ENCODE results near the gene SFXN5.
"Not testable (repeated sequence)": the region's sequence is repeated elsewhere in the genome, so short reads cannot be mapped to it uniquely, and the experiment has no call there.

SFXN5 gene

DNA sequence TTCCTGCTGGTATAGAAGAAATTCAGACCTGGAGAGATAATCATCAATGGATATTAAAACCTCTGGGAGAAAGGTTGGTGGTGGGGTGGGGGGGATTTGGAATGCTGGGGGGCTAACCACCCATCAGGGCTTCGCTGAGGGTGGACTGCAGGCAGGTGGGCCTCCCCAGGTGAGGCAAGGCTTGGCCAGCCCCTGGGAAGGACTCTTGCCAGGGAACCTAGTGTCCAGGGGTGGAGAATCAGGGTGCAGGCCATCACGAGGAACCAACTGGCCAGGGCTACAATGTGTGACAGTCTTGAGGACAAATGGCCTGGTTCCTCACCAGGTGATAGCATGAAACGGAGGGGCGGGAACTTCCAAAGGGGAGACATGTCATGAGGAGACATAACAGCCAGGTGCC, 29.4 kb upstream of the SFXN5 start:
- DNase-seq (ENCODE audit: low spot score) = no peak

DNA sequence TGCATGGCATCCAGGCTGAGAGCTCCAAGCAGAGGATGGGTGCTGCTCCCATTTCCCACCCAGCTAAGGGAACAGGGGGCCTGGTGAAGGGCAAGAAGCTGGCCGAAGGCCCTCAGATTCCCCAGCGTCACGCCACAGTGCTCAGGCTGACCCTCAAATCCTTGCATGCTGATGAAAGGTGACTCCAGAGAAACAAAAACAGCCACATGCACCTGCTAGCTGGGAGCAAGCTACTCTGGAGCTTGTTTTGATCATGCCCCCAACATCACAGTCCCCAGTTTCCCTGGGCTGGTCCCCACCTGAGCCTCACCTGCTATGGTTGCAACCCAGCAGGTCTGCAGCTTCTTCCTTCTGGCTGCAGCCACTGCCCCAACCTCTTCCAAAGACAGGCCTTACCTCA, 28.0 kb upstream of the SFXN5 start:
- DNase-seq (ENCODE audit: low spot score) = no peak

DNA sequence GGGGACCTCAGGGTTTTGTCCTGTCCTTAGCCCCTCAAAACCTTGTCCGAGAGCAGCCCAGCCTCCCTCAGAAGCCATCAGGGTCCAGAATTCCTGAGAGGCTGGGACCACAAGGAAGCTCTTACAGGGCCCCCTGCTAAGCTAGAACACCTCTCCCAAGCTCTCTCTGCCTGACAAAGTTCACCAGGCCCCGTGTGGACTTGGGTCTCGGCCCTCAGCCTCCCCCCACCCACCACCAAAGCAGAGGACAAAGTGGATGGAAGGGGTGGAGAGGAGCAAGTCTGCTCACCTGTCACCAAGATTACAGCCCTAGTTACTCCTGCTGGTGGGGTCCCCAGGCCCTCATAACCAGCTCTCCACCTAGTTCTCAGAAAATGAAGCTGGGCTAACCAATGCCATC, 24.4 kb upstream of the SFXN5 start:
- no peak for DNase-seq (ENCODE audit: low spot score)

DNA sequence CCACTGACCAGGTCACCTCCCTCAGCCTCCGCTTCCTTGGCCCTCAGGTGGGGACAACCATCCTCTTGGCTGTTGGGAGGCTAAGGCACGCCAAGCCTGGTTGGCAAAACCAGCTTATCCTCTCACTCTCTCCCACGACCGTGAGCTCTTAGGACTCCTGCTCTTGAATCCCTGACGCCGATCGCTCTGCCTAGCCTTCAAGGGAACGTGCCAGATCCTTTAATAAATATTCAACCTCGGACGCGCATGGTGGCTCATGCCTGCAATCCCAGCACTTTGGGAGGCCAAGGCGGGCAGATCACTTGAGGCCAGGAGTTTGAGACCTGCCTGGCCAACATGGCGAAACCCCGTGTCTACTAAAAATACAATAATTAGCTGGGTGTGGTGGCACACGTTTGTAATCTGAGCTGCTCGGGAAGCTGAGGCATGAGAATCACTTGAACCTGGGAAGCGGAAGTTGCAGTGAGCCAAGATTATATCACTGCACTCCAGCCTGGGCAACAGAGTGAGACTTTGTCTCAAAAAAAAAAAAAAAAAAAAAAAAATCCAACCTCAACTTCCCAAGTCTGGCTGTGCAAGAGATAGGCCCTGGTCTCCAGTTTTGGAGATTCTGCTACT, 22.2 kb upstream of the SFXN5 start:
- not testable (repeated sequence) for DNase-seq (ENCODE audit: low spot score)

DNA sequence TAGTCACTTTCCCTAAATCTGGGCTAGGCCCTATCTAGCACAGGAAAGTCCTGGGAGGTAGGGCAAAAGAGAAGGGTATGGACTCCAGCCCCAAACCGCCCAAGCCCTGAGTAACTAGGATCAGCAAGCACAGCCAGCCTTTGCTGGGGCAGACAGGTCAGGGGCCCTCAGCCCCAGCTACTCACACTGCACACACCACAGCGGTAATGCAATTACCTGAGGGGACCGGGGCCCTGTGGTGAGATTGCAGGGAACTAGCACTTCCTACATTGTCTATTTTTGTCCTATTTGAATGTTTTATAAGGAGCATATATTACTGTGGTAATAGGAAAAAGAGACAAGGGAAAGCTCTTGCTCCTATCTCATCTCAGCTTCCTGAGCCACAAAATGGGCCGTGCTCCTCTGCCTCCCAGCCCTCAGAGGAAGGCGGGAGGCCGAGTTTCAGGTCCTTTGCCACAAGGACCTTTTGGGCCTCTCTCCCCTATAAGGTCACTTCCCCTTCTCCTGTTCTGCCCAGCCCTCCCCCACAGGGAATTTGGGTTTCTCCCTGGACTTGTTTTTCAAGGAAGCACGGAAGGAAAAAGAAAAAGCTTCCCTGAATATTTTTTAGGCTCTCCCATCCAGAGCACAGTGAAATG, 20.8 kb upstream of the SFXN5 start:
- DNase-seq (ENCODE audit: low spot score) = no peak

DNA sequence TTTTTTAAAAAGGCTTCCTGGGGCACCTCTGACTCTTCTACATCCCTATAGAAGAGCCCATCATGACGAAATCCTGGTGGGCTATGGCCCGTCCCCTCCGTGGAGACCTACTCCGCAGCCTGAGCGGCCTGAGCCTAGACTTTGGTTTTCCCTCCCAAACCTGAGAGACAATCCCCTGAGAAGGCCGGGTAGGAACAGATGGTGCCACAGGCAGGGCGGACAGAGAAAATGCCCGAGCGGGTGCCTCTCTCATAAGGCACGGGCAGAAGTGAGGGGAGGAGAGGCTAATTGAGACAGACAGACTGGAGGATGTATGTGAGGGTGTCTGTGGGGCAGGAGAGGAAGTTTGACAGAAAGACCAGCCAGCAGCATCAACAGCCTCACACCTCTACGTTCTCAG, 20.2 kb upstream of the SFXN5 start:
- DNase-seq (ENCODE audit: low spot score) = no peak

DNA sequence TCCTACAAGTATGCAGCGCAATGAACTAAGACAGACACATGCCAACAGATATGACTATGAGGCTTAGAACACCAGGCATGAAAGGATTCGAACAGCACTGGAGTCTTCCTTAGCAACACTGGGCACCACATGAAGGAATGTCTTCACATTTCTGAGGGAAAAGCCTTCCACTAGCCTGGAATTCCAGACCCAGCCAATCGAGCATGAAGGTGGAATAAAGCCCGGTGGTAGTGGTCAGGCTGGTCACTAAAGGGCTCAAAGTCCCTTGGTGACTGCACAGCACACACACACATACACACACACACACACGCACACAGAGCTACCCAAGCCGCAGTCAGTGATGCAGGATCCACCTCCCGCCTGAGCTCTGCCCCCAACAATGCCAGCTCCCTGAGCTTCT, 19.7 kb upstream of the SFXN5 start:
- DNase-seq (ENCODE audit: low spot score) = no peak

DNA sequence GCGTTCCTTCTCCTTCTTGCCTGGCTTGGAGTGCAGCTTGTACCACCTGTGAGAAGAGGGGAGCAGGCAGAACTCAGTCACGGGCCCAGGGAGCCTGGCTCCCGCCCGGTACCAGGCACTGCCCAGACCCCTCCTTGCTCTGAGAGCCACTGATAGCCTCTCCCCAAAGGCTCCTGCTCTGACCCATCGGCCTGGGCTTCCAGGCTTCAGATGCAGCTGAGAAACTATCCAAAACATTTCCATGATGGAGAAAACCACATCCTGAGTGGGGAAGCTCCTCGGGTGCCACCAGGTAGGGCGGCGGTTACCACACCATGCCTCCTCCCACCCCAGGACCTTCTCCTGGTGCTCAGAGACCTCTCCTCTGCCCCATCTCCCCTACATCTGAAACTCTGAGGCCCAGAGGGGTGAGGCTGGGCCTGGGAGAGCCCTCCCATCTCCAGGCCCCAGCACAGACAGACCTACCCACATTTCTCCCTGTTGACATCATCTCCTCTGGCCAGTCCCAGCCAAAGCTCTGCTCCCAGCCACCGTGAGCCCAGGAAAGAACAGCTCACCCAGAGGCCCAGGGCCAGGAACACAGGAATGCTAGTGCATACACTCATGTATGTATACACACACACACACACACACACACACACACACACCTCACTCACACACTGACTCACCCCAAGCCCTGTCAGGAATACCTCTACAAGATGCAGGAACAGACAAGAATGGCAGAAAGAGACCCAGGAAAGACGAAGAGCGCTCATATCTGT, 17.9 kb upstream of the SFXN5 start:
- no peak for DNase-seq (ENCODE audit: low spot score)

DNA sequence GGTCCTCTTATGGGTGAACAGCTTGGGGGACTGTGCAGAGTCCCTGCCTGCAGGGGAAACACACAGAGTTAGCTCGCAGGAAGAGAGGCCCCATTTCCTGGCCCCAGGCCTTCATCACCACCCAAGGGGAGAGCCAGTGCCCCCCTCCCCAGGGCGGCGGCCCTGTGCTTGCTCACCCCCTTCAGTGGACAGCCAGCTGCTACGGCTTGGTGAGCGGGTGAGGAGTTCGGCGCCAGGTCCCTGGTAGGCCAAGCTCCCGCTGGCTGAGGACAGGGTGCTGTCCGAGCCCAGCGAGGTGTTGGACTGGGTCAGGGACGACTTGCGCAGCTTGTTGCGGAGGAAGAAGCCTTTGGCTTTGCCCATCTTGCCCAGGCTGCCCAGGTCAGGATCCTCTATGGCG, 17.2 kb upstream of the SFXN5 start:
- no peak for DNase-seq (ENCODE audit: low spot score)

DNA sequence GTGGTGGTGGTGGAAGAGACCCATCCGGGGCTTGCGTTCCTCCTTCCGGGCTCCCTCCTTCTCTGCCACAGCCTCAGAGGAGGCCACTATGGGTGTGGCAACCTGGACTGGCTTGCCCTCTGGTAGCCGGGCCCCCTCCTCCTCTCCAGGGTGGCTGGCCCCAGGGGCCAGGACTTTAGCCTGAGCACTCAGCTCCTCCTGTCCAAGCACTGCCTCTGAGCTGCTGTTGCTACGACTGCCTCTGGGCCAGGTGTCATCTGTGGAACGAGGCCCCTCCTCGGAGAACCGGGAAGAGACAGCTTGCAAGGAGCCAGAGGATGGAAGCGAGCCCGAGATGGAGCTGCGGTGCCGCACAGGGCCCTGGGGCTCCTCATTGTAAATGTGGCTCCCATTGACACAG, 16.7 kb upstream of the SFXN5 start:
- no peak for DNase-seq (ENCODE audit: low spot score)

DNA sequence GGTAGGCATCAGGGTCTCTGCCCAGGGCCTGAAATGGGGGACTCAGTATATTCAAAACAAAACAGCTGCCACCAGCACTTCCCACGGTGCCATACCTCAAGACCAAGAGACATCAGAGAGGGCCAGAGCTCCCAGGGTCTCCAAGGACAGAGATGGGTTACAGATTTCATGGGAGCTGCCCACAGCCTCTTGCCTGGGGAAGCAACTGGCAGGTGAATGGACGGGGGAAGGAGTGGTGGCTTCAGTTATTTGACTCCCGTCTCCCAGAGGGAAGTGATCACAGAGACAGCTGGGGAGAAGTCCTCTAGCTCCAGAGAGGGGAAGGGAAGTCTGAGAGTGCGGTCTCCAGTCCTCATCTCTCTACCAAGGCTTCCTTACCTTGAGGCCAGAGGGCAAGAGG, 15.8 kb upstream of the SFXN5 start:
- DNase-seq (ENCODE audit: low spot score) = no peak

DNA sequence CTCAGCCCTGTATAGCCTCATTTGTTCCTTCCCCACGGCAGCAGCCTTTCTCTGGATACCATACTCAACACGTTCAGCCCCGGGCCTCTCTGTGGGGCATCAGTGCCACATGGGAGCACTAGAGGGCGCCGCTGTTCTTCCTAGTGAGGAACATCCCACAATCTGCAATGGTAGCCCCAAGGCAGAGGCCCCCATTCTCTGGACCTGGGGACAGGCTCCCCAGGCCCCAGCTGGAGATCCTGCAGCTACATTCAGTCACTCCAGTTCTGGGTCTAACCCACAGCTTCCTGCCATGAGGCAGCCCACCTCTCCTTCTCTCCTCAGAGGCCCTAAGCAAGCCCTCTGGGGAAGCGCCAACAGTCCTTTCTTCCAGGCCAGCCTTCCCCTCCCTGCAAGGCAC, 14.2 kb upstream of the SFXN5 start:
- DNase-seq (ENCODE audit: low spot score) = peak; percentile 84

DNA sequence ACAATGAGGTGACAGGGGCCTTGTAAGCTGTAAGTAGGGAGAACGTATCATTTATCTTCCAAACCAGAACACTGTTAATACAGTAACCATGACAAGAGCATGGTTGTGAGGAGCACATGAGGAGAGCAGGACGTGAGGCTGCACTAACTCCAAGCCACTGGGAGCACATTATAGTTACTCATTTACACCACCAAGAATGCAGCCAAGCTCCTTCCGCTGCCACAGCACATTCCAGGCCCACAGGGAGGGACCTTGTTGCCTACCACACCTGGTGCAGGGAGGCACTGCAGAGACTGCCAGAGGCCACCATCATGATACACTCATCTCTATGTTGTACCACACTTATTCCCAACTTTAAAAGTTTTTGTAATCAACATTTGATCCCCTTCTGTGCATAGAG, 13.5 kb upstream of the SFXN5 start:
- DNase-seq (ENCODE audit: low spot score) = no peak

DNA sequence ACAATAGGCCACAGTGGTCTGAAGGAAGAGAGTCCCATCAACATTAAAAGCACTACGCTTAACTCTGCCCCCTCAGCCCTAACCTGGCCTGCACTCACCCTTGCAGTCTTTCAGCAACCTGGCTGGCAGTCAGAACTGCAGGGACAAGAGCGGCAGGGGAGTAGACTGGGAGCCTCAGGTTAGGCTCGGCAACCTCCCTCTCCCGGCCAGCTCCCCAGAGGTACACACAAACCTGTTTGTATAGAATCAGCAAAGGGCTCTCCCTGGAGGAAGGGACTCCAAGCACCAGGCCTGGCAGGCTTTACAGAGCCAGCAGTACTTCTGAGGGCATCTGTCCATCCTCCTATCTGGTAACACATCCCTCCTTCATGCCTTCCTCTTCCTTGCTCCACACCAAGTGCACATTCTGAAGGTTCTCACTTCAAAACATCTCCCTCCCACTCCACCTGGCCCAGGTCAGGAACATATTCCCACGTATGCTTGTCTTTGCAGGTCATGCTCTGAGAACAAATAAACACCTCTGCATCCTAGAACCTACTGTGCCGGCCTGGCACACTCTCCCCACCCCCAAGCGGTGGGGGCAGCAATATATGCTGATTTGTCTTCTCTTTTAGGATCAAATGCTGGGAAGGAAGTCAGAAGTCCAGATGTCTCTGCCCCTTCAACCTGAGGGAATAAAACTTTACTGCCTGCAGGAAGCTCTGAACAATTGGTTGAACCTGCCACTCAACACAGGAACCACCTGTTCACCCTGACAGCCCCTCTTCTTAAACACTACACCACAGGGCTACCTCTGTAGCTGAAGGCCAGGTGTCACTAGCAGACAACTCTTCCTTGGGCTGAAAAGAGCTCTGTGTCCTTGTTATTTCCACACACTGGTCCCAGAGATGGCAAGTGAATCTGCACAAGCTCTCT, 12.6 kb upstream of the SFXN5 start:
- no peak for DNase-seq (ENCODE audit: low spot score)

DNA sequence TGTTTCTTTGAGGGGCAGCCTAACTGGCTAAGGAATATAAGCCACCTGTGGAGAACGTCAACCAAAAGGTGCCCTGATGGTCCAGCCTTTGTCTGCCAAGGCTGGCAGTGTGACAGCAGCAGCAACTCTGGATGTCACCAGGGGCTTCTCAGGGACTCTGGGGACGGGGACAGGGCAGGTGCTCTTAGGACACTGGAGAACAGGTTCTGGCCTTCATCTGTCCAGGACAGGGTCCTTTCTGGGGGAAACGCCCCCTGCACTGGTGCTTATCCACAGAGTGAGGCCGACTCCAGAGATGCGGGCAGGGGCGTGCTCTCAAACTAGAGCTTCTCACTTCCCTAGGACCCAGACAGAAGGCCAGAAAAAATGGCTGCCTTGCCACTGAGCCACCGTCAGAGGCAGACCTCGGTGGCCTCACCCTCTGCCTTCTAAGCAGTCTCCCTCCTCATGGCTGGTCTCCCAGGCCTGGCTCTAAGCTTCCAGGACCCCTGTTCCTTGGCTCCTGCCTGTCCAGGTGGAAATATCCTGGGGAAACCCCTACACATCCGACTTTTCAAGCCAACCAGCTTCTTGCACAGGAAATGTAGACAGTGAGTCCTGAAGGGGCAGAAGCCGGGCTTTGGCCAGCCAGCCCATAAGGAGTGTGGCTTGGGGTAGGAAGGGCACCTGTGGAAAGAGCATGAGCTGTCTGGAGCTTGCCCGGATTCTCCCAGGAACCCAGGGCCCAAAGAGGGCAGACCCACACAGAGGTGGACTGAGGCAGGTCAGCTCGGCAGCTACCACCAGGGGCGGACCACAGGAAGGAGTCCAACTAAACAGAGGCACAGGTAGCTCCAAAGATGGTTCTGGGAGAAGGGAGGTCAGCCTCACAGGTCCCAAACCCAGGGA, 11.3 kb upstream of the SFXN5 start:
- no peak for DNase-seq (ENCODE audit: low spot score)

DNA sequence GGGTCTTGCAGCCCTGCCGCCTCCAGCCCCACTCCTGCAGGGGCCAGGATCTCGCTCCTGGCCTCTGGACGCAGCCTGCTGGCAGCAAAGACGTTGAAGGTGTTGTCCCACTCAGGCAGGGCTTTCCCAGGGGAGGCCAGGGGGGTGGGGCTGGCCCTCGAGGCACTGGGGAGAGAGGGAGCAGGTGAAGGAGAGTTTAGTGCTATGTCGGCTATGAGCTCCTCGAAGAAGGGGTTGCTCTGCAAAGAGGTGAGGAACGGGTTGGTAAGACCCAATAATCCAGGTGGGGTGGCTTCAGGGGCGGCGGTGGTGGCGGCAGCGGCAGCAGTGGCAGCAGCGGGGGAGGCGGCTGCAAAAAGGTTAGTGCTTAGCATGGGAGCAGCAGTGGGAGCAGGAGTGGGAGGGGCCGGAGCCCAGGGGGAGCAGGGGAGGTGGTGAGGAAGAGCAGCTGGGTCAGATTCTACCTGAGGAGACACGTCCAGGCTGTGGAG, 9.7 kb upstream of the SFXN5 start:
- no peak for DNase-seq (ENCODE audit: low spot score)

DNA sequence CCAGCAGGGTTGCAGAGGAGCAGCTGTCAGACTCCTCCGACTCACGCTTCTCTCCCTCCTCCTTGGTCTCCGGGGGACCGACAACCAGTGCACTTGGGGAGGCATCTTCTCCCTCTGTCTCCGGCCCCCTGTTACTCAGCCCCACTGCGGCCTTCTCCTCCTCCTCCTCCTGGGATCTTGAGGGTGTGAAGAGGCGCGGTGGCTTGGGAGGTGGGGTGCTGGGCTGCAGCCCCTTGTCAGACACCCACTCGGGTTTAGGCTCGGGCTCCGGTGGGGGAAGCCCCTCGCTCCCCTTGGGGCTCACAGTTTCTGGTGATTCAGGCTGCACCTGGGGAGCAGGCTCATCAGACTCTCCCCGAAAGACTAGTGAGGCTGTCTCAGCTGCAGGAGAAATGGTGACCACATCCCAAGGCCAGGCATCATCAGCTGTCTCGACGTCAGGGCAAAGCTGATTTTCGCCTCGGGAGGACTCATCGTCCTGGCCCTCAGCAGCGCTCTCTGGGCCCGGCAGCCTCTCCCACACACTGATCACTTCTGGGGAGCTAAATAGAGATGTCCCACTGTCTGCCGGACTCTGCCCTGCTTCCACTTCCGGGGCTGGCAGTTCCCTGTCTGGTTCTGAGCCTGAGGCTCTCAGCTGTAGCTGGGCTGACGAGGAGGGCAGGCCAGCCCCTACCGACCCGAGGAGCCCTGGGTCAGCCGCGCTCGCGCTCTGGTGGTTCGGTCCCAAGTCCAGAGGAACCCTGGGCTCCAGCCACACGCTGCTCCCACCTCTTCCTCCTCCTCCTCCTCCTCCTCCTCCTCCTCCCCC, 9.0 kb upstream of the SFXN5 start:
- no peak for DNase-seq (ENCODE audit: low spot score)

DNA sequence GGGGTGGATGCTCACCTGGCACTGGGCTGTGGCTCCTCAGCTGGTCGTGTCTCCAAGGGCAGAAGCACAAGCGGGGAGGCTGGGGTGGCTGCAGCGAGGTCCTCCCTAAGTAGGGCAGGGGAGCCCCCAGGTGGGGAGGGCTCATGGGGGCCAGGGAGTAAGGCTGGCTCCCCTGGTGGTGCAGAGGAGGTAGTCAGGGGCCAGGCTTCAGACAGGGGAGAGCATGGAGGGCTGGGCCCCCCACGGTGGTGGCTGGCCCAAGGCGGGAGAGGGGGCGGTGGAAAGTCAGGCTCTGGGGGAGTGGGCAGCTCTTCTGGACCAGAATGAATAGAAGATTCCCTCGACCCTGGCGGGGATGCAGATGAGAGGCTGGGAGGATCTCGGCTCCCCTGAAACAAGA, 8.1 kb upstream of the SFXN5 start:
- no peak for DNase-seq (ENCODE audit: low spot score)

DNA sequence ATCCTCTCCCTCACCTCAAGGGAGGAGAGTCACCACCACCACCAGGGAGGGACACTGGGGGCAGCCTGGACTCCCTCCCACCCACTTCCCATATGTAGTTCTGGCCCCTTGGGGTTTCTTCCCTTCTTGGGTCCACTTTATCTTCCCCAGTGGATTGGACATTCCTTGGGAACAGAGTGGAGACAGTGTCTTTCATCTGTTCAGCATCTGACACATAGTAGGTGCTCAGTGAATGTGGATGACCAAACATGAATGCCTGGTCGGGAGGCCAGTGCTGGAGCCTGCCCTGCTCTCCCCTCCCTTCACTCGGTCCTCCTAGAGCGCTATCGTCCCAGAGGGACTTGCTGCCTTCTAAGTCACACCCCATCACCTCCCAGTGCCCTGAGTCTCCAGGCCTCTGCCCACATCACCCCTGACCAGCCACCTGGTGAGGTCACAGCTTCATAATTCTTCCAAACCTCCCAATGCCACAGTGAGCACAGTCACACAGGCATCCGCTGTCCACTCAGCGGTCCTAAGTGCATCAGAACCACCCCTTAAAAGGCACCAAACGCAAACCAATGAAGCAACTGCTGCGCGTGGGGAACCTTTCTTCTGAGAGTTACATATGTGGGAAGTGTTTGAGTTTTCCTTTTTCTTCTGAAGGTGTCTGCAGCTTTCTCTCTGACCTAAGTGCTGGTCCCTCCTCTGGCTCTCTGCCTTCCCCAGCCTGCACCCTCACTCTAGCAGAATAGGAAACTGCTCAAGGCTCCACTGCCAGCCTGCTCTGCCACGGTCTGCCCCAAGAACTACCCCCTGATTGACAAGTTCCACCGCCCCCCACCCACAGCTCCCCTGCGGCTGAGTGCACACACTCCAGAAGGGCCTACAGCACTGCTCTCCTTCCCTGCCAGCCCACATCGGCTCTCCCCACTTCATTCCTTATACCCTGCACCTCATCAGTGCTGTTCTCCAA, 7.2 kb upstream of the SFXN5 start:
- no peak for DNase-seq (ENCODE audit: low spot score)
